HepG2 (cell line): ENCODE results near the gene TMEM134. TPM values are rescaled to one million over a fixed set of nuclear protein-coding genes. Genes with fewer than 3 reads are reported as not detected.

Source experiments
- ELF1 ChIP-seq: sonication (generic); formaldehyde crosslinking; IDR thresholded peaks from 2 replicates; pipeline ENCODE4 v1.4.0; 2020; ENCODE audit warnings: missing genetic modification reagents
- GATAD1 ChIP-seq: IDR thresholded peaks from 2 replicates; pipeline ENCODE4 v1.6.1; 2016; ENCODE audit warnings: missing genetic modification reagents, missing compliant biosample characterization
- HMGXB4 ChIP-seq, 2 experiments: sonication (generic) in 1 of 2; formaldehyde crosslinking in 1 of 2; IDR thresholded peaks; 2 replicates each; pipeline versions ENCODE4 v1.4.0 to v1.6.1; 2018 to 2020; ENCODE audit warnings: missing genetic modification reagents in 2 of 2, borderline replicate concordance in 1 of 2, low read depth in 1 of 2, mild to moderate bottlenecking in 1 of 2, missing biosample characterization in 1 of 2
- IKZF5 ChIP-seq: IDR thresholded peaks from 2 replicates; pipeline ENCODE4 v1.6.1; 2018; ENCODE audit warnings: missing genetic modification reagents, mild to moderate bottlenecking, missing compliant biosample characterization
- KLF13 ChIP-seq: sonication (generic); formaldehyde crosslinking; IDR thresholded peaks from 2 replicates; pipeline ENCODE4 v1.4.0; 2020; ENCODE audit warnings: mild to moderate bottlenecking, missing genetic modification reagents
- MLX ChIP-seq: IDR thresholded peaks from 2 replicates; pipeline ENCODE4 v1.6.1; 2016
- NFE2L1 ChIP-seq: sonication (generic); formaldehyde crosslinking; IDR thresholded peaks from 2 replicates; pipeline ENCODE4 v1.4.0; 2020; ENCODE audit warnings: missing genetic modification reagents, mild to moderate bottlenecking, borderline replicate concordance
- PAF1 ChIP-seq: IDR thresholded peaks from 2 replicates; pipeline ENCODE4 v1.6.1; 2016; ENCODE audit warnings: missing genetic modification reagents, missing compliant biosample characterization
- PHF20 ChIP-seq: sonication (generic); formaldehyde crosslinking; IDR thresholded peaks from 2 replicates; pipeline ENCODE4 v1.5.0; 2020; ENCODE audit warnings: mild to moderate bottlenecking, missing genetic modification reagents
- PHF8 ChIP-seq: sonication (generic); formaldehyde crosslinking; IDR thresholded peaks from 2 replicates; pipeline ENCODE4 v1.5.0; 2020; ENCODE audit warnings: missing genetic modification reagents
- THAP8 ChIP-seq: sonication (generic); formaldehyde crosslinking; IDR thresholded peaks from 2 replicates; pipeline ENCODE4 v1.5.1; 2020; ENCODE audit warnings: missing genetic modification reagents, mild to moderate bottlenecking, borderline replicate concordance
- ZHX2 ChIP-seq, 2 experiments: sonication (generic) in 1 of 2; formaldehyde crosslinking in 1 of 2; IDR thresholded peaks; 2 replicates each; pipeline versions ENCODE4 v1.6.1 to v1.9.0; 2014 to 2022; ENCODE audit warnings: antibody characterized with exemption in 1 of 2, borderline replicate concordance in 1 of 2, inconsistent platforms in 1 of 2, low read depth in 1 of 2, missing genetic modification reagents in 1 of 2
- ZNF207 ChIP-seq: fragments of 450-650 bp; IDR thresholded peaks from 2 replicates; pipeline ENCODE4 v1.6.1; 2016; ENCODE audit warnings: antibody characterized with exemption, borderline replicate concordance
- ZNF235 ChIP-seq: sonication (generic); formaldehyde crosslinking; IDR thresholded peaks from 2 replicates; pipeline ENCODE4 v1.8.1; 2023; ENCODE audit warnings: mild to moderate bottlenecking, missing genetic modification reagents, borderline replicate concordance
- ZNF83 ChIP-seq: sonication (generic); formaldehyde crosslinking; IDR thresholded peaks from 2 replicates; pipeline ENCODE4 v1.4.0; 2020; ENCODE audit warnings: missing genetic modification reagents, mild to moderate bottlenecking, borderline replicate concordance
- ZNF839 ChIP-seq: sonication (generic); formaldehyde crosslinking; IDR thresholded peaks from 2 replicates; pipeline ENCODE4 v1.4.0; 2020; ENCODE audit warnings: missing genetic modification reagents, mild to moderate bottlenecking, borderline replicate concordance
- polyA plus RNA-seq, 8 experiments: library from polyadenylated mRNA; depleted of rRNA in 3 of 8; stranded (reverse) in 7 of 8; unstranded in 1 of 8; fragments of >200 nt; fragmentation: Illumina TruSeq in 4 of 8; extraction: Trizol in 4 of 8; gene quantifications; 2 replicates each; pipeline versions ENCODE4 v1.2.1 to v1.2.3, GENCODE V29; 2011 to 2016; ENCODE audit warnings: low read depth in 4 of 8, missing spikeins in 1 of 8, mixed read lengths in 1 of 8; ENCODE audit not compliant: insufficient read depth in 1 of 8
- total RNA-seq, 5 experiments: library from RNA; depleted of rRNA; stranded (reverse); fragments of >200 nt; fragmentation: Illumina TruSeq; extraction: Trizol; gene quantifications; 2 replicates each; pipeline ENCODE4 v1.2.3, GENCODE V29; 2016; ENCODE audit warnings: low read depth in 1 of 5

Gene TMEM134
- total and polyA plus RNA-seq, 2 of the 13 experiments (the other 11 are each of a cell fraction or from before 2014, with no cell fraction given): 6.9 to 26.9 TPM

- peak; percentile 87 for TF ChIP-seq IKZF5 (CRISPR knock-in tag)
- no peak for TF ChIP-seq THAP8 (CRISPR knock-in tag)
- no peak for TF ChIP-seq NFE2L1 (CRISPR knock-in tag)
- peak; percentile 54; the same call in 1 of the 2 replicates for TF ChIP-seq ZNF839
- peak; percentile 94 for TF ChIP-seq ZHX2 (IDR thresholded peaks at IDR 0.05; ENCODE audit: low read depth)
- TF ChIP-seq ZHX2 (CRISPR knock-in tag; IDR thresholded peaks at IDR 0.05; ENCODE audit: borderline replicate concordance): peak; percentile 33; the same call in 1 of the 2 replicates
- peak; percentile 92 for TF ChIP-seq ELF1 (CRISPR knock-in tag)
- TF ChIP-seq HMGXB4 (CRISPR knock-in tag; IDR thresholded peaks at IDR 0.05; ENCODE audit: borderline replicate concordance in 1 of 2, low read depth in 1 of 2): peak in 1 of 2 experiments; percentile 52; a peak in 1 of 4 replicates
- peak; percentile 98 for TF ChIP-seq GATAD1 (CRISPR knock-in tag)
- peak; percentile 84 for TF ChIP-seq PHF8
- TF ChIP-seq PAF1 (CRISPR knock-in tag): no peak
- no peak for TF ChIP-seq ZNF207
- TF ChIP-seq MLX (CRISPR knock-in tag): peak; percentile 58; the same call in 1 of the 2 replicates
- no peak for TF ChIP-seq ZNF235 (CRISPR knock-in tag)
- no peak for TF ChIP-seq ZNF83 (CRISPR knock-in tag)
- peak; percentile 24; the same call in 1 of the 2 replicates for TF ChIP-seq KLF13 (CRISPR knock-in tag)
- peak; percentile 96 for TF ChIP-seq PHF20
These were observed 40.7 kb downstream of the TMEM134 start, which contains the start of gene RPS6KB2 (continued) for GRCh38 chr11:67428052-67429001.
